ENCODE results near the gene PLIN4. TPM values are rescaled to one million over a fixed set of nuclear protein-coding genes. Genes with fewer than 3 reads are reported as not detected.

PLIN4 gene
- total and polyA plus RNA-seq, 10 of the 15 experiments (the other 5 are each of a cell fraction or from before 2014, with no cell fraction given), result 0.01 to 0.11 (median 0.05) TPM; not detected in 2

DNA sequence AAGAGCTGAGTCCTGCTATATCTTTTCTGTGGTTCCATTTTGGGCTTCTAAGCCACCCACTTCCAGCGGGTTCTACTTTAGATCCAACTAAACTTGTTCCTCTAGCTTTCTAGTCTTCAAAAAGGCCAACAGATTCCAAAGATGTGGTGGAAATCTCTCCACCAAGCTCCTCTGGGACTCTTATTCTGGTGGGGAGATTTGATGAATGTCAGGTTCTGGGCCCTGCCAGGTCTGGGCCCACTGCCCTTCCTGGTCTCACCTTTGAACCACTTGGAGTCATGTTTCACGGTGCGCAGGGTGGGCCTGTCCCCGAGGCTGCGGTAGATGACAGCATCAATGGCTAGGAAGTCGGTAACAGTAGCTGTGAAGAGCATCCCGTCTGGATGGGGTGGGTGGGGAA, 36.4 kb upstream of the PLIN4 start:
- H3K9ac ChIP-seq (ENCODE audit: control insufficient read depth, insufficient read depth, low read length), result no peak overlapping the region
- ATAC-seq, result no peak
- 63% methylated on average over 7 of the region's 7 CpGs for WGBS (ENCODE audit: insufficient coverage, insufficient replicate concordance, low lambda C conversion rate, missing lambda C conversion rate)
- no peak for FAIRE-seq
- H3K79me2 ChIP-seq (ENCODE audit: control insufficient read depth, insufficient read depth, low read length), result no peaks in the 10 kb centered on the region
- ChIA-PET SMC1A (ENCODE audit: uncharacterized antibody, unreplicated experiment) (interaction anchor here (1.1 kb wide), 1 partner anchor 14 kb away, joined by 3 read pairs; the partner anchor contains the start of gene LRG1), CTCF (interaction anchor here (1.5 kb wide), 1 partner anchor 82 kb away, joined by 5 read pairs; no protein-coding TSS in a partner anchor), POLR2A (no interaction called here), RAD21 (ENCODE audit: unreplicated experiment) (no interaction called here)
- H2AFZ ChIP-seq (ENCODE audit: control insufficient read depth, low read depth, low read length), result no peak overlapping the region
- TF ChIP-seq CBX5 (IDR thresholded peaks at IDR 0.05; ENCODE audit: low read depth) (no peak), BCL3 (IDR thresholded peaks at IDR 0.05; ENCODE audit: borderline replicate concordance, insufficient read depth, low read depth, low read length, poor library complexity, severe bottlenecking) (no peak)
- H3K27me3 ChIP-seq (replicated peaks in 1 of 2; ENCODE audit: control insufficient read depth in 2 of 2, insufficient read depth in 2 of 2, low read length in 1 of 2), result no peaks in the 10 kb centered on the region
- no peaks in the 10 kb centered on the region for H4K20me1 ChIP-seq (ENCODE audit: control insufficient read depth, insufficient read depth)
- no peak overlapping the region for H3K4me3 ChIP-seq
- intact Hi-C loops (cut with micrococcal nuclease; ENCODE audit: unreplicated experiment) (no loop called here), in situ Hi-C loops (cut with MboI) (no loop called here)
- no peak overlapping the region for H3K27ac ChIP-seq (ENCODE audit: control insufficient read depth, insufficient read depth)
- BruUV-seq (replicated peaks), result no TSS peak
- no peaks in the 10 kb centered on the region for H3K9me3 ChIP-seq (replicated peaks; ENCODE audit: control insufficient read depth, insufficient read depth, low read length)
- no peak overlapping the region for H3K4me2 ChIP-seq (ENCODE audit: control insufficient read depth, insufficient read depth)
- DNase-seq (ENCODE audit: low read depth, low spot score), result no peak
- H3K36me3 ChIP-seq (ENCODE audit: control insufficient read depth in 2 of 2, insufficient read depth in 2 of 2, low read length in 1 of 2), result no peaks in the 10 kb centered on the region
- H3K4me1 ChIP-seq (ENCODE audit: control insufficient read depth, insufficient read depth, low read length), result no peaks in the 10 kb centered on the region

DNA sequence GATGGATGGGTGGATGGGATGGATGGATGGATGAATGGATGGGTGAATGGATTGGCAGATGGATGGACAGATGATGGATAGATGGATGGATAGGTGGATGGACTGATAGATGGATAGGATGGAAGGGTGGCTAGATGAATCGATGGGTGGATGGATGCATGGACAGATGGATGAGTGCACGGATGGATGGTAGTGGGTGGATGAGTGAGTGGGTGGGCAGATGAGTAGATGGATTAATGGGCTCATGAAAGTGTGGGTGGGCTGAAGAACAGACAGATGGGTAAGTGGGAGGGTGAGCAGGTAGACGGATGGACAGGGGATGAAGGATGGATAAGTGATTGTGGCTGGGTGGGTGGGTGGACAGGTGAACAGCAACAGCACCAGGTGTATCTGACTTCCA, 35.5 kb upstream of the PLIN4 start:
- Histone ChIP-seq H3K9me3 (replicated peaks; ENCODE audit: control insufficient read depth, insufficient read depth, low read length) (no peaks in the 10 kb centered on the region), H4K20me1 (ENCODE audit: control insufficient read depth, insufficient read depth) (no peaks in the 10 kb centered on the region), H3K79me2 (ENCODE audit: control insufficient read depth, insufficient read depth, low read length) (no peaks in the 10 kb centered on the region), H3K27me3 (replicated peaks in 1 of 2; ENCODE audit: control insufficient read depth in 2 of 2, insufficient read depth in 2 of 2, low read length in 1 of 2) (no peaks in the 10 kb centered on the region), H3K27ac (ENCODE audit: control insufficient read depth, insufficient read depth) (no peak overlapping the region), H3K4me2 (ENCODE audit: control insufficient read depth, insufficient read depth) (no peak overlapping the region), H2AFZ (ENCODE audit: control insufficient read depth, low read depth, low read length) (no peak overlapping the region), H3K4me1 (ENCODE audit: control insufficient read depth, insufficient read depth, low read length) (no peaks in the 10 kb centered on the region), H3K4me3 (no peak overlapping the region), H3K36me3 (ENCODE audit: control insufficient read depth in 2 of 2, insufficient read depth in 2 of 2, low read length in 1 of 2) (no peaks in the 10 kb centered on the region), H3K9ac (ENCODE audit: control insufficient read depth, insufficient read depth, low read length) (no peak overlapping the region)
- in situ Hi-C loops (cut with MboI), result no loop called here
- no peak for ATAC-seq
- 49% methylated on average over 3 of the region's 3 CpGs for WGBS (ENCODE audit: insufficient coverage, insufficient replicate concordance, low lambda C conversion rate, missing lambda C conversion rate)
- no peak for DNase-seq (ENCODE audit: low read depth, low spot score)
- SMC1A ChIA-PET (ENCODE audit: uncharacterized antibody, unreplicated experiment), result no interaction called here
- intact Hi-C loops (cut with micrococcal nuclease; ENCODE audit: unreplicated experiment), result no loop called here
- BruUV-seq (replicated peaks), result no TSS peak
- POLR2A ChIA-PET, result no interaction called here
- RAD21 ChIA-PET (ENCODE audit: unreplicated experiment), result no interaction called here
- CTCF ChIA-PET, result no interaction called here
- no peak for FAIRE-seq
- TF ChIP-seq TBL1XR1 (IDR thresholded peaks at IDR 0.05; ENCODE audit: low read depth, low read length), result no peak
- TF ChIP-seq CUX1 (IDR thresholded peaks at IDR 0.05; ENCODE audit: insufficient replicate concordance, low read depth, low read length), result no peak
- no peak for TF ChIP-seq E2F4 (IDR thresholded peaks at IDR 0.05; ENCODE audit: low read depth, low read length)
- no peak for TF ChIP-seq EP300 (IDR thresholded peaks at IDR 0.05; ENCODE audit: borderline replicate concordance in 1 of 2, control insufficient read depth in 1 of 2, low read depth in 2 of 2, low read length in 2 of 2)
- no peak for TF ChIP-seq IRF5 (IDR thresholded peaks at IDR 0.05; ENCODE audit: borderline replicate concordance)
